Smooth muscle cell (in vitro differentiated cells): ENCODE results near the gene PTPRT. TPM values are rescaled to one million over a fixed set of nuclear protein-coding genes. Genes with fewer than 3 reads are reported as not detected.

Experiments used
- DNase-seq: peaks from one replicate; lab custom pipeline; 2025; ENCODE audit not compliant: unreplicated experiment; lab: John Stamatoyannopoulos, UW
- H2AFZ ChIP-seq: fragments of 200-600 bp; sonication (generic); 2 replicates; pipeline ENCODE4 v1.6.0; 2016; ENCODE audit warnings: antibody characterized with exemption, low read depth, mild to moderate bottlenecking
- H3F3A ChIP-seq: fragments of 200-600 bp; sonication (generic); 2 replicates; pipeline ENCODE4 v1.6.0; 2017; ENCODE audit warnings: antibody characterized with exemption, low read depth
- H3K27ac ChIP-seq: fragments of 200-600 bp; sonication (generic); 2 replicates; pipeline ENCODE4 v1.5.1; 2016; ENCODE audit warnings: low read depth, mild to moderate bottlenecking
- H3K27me3 ChIP-seq: fragments of 200-600 bp; sonication (generic); 2 replicates; pipeline ENCODE4 v1.6.1; 2016; ENCODE audit warnings: low read depth, mild to moderate bottlenecking
- H3K36me3 ChIP-seq: fragments of 200-600 bp; sonication (generic); 2 replicates; pipeline ENCODE4 v1.5.1; 2016; ENCODE audit warnings: low read depth
- H3K4me1 ChIP-seq: fragments of 200-600 bp; sonication (generic); 2 replicates; pipeline ENCODE4 v1.5.1; 2016; ENCODE audit warnings: low read depth
- H3K4me2 ChIP-seq: fragments of 200-600 bp; sonication (generic); 2 replicates; pipeline ENCODE4 v1.6.0; 2016; ENCODE audit warnings: mild to moderate bottlenecking
- H3K4me3 ChIP-seq: fragments of 200-600 bp; sonication (generic); 2 replicates; pipeline ENCODE4 v1.5.1; 2016; ENCODE audit warnings: mild to moderate bottlenecking
- H3K79me2 ChIP-seq: fragments of 200-600 bp; sonication (generic); 2 replicates; pipeline ENCODE4 v1.6.0; 2016; ENCODE audit warnings: low read depth, mild to moderate bottlenecking
- H3K9ac ChIP-seq: fragments of 200-600 bp; sonication (generic); 2 replicates; pipeline ENCODE4 v1.6.0; 2016; ENCODE audit warnings: low read depth
- H3K9me3 ChIP-seq: fragments of 200-600 bp; sonication (generic); replicated peaks from 2 replicates; pipeline ENCODE4 v1.5.1; 2016; ENCODE audit warnings: low read depth
- H4K20me1 ChIP-seq: fragments of 200-600 bp; sonication (generic); 2 replicates; pipeline ENCODE4 v1.6.0; 2016; ENCODE audit warnings: low read depth
- WGBS: methylation state at CpG from one replicate; pipeline ENCODE4 v1.1.7; 2016; ENCODE audit warnings: low lambda C conversion rate; 5-methylcytosine and 5-hydroxymethylcytosine counted together
- polyA plus RNA-seq: library from polyadenylated mRNA; unstranded; fragments of >200 nt; fragmentation: Nextera tagmentation; extraction: Ambion mirVana; gene quantifications from 2 replicates; pipeline ENCODE4 v1.2.1, GENCODE V29; 2016
- total RNA-seq: library from RNA; depleted of rRNA; stranded (reverse); fragments of >200 nt; gene quantifications from 2 replicates; pipeline ENCODE4 v1.2.3, GENCODE V29; 2014
- TF ChIP-seq, protein P1 (sequence below): fragments of 200-600 bp; sonication (generic); IDR thresholded peaks from 2 replicates; pipeline ENCODE4 v1.5.1; 2017; ENCODE audit warnings: borderline replicate concordance, mild to moderate bottlenecking, antibody characterized with exemption; ENCODE audit not compliant: insufficient read depth, poor library complexity, severe bottlenecking

The PTPRT gene
- total and polyA plus RNA-seq, 2 experiments from 2014 or later = 0.99 to 2.1 TPM

DNA sequence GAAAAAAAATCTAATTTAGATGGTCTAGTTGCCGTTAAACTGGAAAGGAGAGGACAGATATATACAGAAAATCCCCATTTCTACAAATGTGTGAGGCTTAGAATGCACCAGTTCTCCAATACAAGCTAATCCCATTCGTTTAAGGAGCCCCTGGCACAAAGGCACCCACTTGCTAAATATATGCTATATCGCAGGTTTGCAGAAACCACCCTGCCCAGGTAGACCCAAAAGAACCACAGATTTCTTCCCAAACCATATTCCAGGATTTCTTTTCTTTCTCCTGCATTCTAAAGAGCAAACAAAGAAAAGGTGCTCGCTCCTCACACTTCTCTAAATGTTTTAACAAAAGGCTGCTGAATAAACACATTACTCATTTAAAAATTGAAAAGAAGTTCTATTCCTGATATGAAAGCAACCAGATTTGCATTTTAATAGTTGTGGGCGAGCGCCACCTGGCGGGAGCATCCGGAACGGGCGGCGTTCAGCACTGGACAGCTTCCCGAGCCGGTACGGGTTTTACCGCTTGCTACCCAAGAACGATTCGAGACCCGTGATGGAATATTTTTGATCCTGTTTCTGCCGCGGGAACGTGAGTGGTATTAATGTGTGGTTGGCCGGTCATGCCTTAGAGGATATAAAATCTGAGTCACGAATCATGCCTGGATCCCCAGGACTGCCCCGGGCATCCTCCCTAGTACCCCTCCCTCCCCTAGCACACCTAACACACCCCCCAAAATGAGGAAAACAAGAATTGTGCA lies 2.1 kb downstream of the PTPRT start:
- peak; percentile 73 for DNase-seq
- no peaks in the 10 kb centered on the region for H3K9me3 ChIP-seq
- H3K4me2 ChIP-seq = peak overlapping the region; percentile 93

DNA sequence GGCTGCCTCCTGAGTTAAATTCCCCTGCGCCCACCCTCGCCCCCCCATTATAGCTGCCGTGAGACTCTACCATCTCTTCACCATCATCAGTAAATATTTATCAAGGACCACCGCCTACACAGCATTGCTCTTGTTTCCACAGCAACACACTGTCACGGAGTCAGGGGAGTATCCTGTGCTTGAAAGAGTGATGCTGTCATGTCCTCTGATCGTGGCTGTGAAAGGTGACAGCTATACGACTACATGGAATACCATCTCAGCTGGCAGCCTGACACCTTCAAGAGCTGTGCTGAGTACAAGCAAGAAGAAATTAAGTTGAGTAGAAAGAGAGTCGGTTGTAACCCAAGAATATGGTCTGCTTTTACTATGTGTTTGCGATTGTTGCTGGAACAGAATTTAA lies 3.4 kb downstream of the PTPRT start:
- TF ChIP-seq, protein P1, sequence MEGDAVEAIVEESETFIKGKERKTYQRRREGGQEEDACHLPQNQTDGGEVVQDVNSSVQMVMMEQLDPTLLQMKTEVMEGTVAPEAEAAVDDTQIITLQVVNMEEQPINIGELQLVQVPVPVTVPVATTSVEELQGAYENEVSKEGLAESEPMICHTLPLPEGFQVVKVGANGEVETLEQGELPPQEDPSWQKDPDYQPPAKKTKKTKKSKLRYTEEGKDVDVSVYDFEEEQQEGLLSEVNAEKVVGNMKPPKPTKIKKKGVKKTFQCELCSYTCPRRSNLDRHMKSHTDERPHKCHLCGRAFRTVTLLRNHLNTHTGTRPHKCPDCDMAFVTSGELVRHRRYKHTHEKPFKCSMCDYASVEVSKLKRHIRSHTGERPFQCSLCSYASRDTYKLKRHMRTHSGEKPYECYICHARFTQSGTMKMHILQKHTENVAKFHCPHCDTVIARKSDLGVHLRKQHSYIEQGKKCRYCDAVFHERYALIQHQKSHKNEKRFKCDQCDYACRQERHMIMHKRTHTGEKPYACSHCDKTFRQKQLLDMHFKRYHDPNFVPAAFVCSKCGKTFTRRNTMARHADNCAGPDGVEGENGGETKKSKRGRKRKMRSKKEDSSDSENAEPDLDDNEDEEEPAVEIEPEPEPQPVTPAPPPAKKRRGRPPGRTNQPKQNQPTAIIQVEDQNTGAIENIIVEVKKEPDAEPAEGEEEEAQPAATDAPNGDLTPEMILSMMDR = no peak
- 63% methylated on average over 9 of the region's 9 CpGs for WGBS

More for the DNA sequence above, 2.1 kb downstream of the PTPRT start:
- TF ChIP-seq, protein P1 = peak; percentile 98
- Histone ChIP-seq H3F3A (peaks cover 6% of the 10 kb centered on the region), H3K9ac (no peak overlapping the region), H3K4me3 (peak overlapping the region; percentile 44), H3K4me1 (peaks cover 3% of the 10 kb centered on the region), H3K36me3 (no peaks in the 10 kb centered on the region), H3K27ac (no peak overlapping the region), H3K27me3 (peaks cover 30% of the 10 kb centered on the region), H2AFZ (no peak overlapping the region), H3K79me2 (no peaks in the 10 kb centered on the region), H4K20me1 (no peaks in the 10 kb centered on the region)
- WGBS = 8% methylated on average over 24 of the region's 24 CpGs

DNA sequence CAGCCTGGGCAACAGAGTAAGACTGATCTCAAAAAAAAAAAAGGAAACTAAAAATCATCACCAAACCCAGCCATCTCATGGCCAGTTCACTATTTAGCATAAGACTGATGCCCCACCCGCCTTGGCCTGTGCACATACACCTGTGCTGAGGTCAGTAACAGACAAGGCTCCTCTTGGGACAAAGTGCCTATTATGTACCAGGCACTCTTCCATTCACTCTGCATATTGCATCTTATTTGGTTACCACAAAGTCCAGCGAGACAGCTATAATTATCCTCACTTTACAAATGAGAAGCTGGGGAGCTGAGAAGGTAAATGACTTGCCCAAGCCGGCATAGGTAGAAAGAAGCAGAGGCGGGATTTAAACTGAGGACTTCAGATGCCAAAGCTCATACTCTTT lies 3.8 kb downstream of the PTPRT start:
- TF ChIP-seq, protein P1 = no peak
- no peaks in the 10 kb centered on the region for H3K79me2 ChIP-seq
- H3K27ac ChIP-seq = no peak overlapping the region
- H3K4me1 ChIP-seq = peaks cover 3% of the 10 kb centered on the region
- H3K9me3 ChIP-seq = no peaks in the 10 kb centered on the region
- H3K27me3 ChIP-seq = peaks cover 23% of the 10 kb centered on the region
- no peaks in the 10 kb centered on the region for H4K20me1 ChIP-seq
- 93% methylated on average over 4 of the region's 4 CpGs for WGBS
- H2AFZ ChIP-seq = no peak overlapping the region
- H3K36me3 ChIP-seq = no peaks in the 10 kb centered on the region
- H3K4me2 ChIP-seq = no peak overlapping the region
- H3K9ac ChIP-seq = no peak overlapping the region
- H3K4me3 ChIP-seq = no peak overlapping the region
- no peak for DNase-seq
- peaks cover 6% of the 10 kb centered on the region for H3F3A ChIP-seq

More for the DNA sequence above, 3.4 kb downstream of the PTPRT start:
- Histone ChIP-seq H2AFZ (no peak overlapping the region), H3K4me2 (no peak overlapping the region), H3K4me1 (peaks cover 3% of the 10 kb centered on the region), H3K36me3 (no peaks in the 10 kb centered on the region), H3K79me2 (no peaks in the 10 kb centered on the region), H3K4me3 (no peak overlapping the region), H3K27me3 (peaks cover 27% of the 10 kb centered on the region), H3K27ac (no peak overlapping the region), H3F3A (peaks cover 6% of the 10 kb centered on the region), H3K9me3 (no peaks in the 10 kb centered on the region), H3K9ac (no peak overlapping the region), H4K20me1 (no peaks in the 10 kb centered on the region)
- DNase-seq = no peak
